ENCODE results near the gene AKAP17A.
"Not testable (repeated sequence)": the region's sequence is repeated elsewhere in the genome, so short reads cannot be mapped to it uniquely, and the experiment has no call there.

AKAP17A gene

GRCh38 chrX:1551959-1552546 lies 39.4 kb upstream of the AKAP17A start:
- TF ChIP-seq MYC (IDR thresholded peaks at IDR 0.05; ENCODE audit: low read depth, low read length) (no peak), POLR2A (IDR thresholded peaks at IDR 0.05; ENCODE audit: extremely low read depth, insufficient read length) (no peak), MAX (IDR thresholded peaks at IDR 0.05; ENCODE audit: low read depth, low read length) (no peak), CTCF (IDR thresholded peaks at IDR 0.05; ENCODE audit: low read depth, low read length) (no peak)
- no peak overlapping the region for H3K4me3 ChIP-seq (ENCODE audit: low read depth, low read length)
- no peak for DNase-seq (ENCODE audit: low read depth)

GRCh38 chrX:1554469-1555210 lies 36.8 kb upstream of the AKAP17A start:
- no peak overlapping the region for H3K4me3 ChIP-seq (ENCODE audit: low read depth, low read length)
- TF ChIP-seq MYC (IDR thresholded peaks at IDR 0.05; ENCODE audit: low read depth, low read length) (no peak), CTCF (IDR thresholded peaks at IDR 0.05; ENCODE audit: low read depth, low read length) (no peak), POLR2A (IDR thresholded peaks at IDR 0.05; ENCODE audit: extremely low read depth, insufficient read length) (no peak), MAX (IDR thresholded peaks at IDR 0.05; ENCODE audit: low read depth, low read length) (no peak)
- DNase-seq (ENCODE audit: low read depth) = peak; percentile 39

DNA sequence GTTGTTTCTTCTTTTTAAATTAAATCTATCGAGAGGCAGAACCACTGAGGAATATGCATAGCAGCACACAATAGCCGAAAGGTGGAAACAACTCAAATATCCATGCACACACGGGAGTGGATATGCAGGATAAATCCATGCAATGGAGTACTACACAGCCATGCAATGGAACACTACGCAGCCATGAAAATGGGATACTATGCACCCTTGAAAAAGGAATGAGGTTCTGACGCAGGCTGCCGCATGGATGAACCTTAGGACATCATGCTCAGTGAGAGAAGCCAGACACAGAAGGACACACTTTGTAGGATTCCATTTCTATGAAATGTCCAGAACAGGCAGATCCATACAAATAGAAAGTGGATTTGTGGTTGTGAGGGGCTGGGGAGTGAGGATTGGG lies 36.0 kb upstream of the AKAP17A start:
- TF ChIP-seq CTCF (IDR thresholded peaks at IDR 0.05; ENCODE audit: low read depth, low read length) (no peak), MYC (IDR thresholded peaks at IDR 0.05; ENCODE audit: low read depth, low read length) (no peak), POLR2A (IDR thresholded peaks at IDR 0.05; ENCODE audit: extremely low read depth, insufficient read length) (no peak), MAX (IDR thresholded peaks at IDR 0.05; ENCODE audit: low read depth, low read length) (no peak)
- H3K4me3 ChIP-seq (ENCODE audit: low read depth, low read length) = no peak overlapping the region
- no peak for DNase-seq (ENCODE audit: low read depth)

DNA sequence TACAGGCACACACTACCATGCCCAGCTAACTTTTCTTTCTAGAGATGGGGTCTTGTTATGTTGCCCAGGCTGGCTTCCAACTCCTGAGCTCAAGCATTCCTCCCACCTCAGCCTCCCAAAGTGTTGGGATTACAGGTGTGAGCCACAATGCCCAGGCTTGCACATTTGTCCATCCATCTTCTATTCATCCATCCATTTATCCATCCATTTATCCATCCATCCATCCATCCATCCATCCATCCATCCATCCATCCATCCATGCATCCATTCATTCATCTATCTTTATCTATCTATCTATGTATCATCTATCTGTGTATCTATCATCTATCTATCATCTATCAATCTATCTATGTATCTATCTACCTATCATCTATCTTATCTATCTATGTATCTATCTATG lies 34.0 kb upstream of the AKAP17A start:
- not testable (repeated sequence) for H3K4me3 ChIP-seq (ENCODE audit: low read depth, low read length); DNase-seq (ENCODE audit: low read depth)

DNA sequence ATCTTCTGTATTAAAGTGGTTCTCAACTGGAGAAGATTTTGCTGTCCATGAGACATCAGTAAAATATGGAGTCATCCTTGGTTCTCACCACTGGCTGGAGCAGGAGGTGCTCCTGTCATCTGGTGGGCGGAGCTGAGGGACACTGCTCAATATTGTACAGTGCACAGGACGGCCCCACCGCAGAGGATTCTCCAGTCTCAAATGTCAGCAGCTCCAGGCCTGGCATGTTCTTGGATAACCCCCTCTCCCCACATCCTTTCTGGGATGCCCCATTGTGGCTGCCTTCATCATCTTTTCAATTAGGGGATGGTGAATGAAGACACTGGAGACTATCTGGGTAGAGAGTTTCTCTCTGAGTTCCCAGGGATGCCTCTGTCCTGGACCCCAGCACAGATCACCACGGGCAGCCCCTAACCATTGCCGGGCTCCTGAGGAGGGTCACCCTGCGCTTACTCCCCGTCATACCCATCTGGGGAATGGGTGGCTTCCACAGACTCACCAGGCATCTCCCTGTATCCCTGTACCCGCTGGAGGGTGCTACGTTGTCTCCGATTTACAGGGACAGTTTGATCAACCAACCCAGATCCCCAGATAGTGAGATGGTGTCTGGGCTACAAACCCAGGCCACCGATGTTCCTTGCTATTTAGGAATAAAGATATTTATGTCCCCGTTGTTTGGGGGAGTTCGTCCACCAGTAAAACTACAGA lies 32.5 kb upstream of the AKAP17A start:
- H3K4me3 ChIP-seq (ENCODE audit: low read depth, low read length) = no peak overlapping the region
- no peak for DNase-seq (ENCODE audit: low read depth)
- no peak for TF ChIP-seq MAX (IDR thresholded peaks at IDR 0.05; ENCODE audit: low read depth, low read length)

GRCh38 chrX:1561164-1561563 lies 30.2 kb upstream of the AKAP17A start:
- TF ChIP-seq POLR2A (IDR thresholded peaks at IDR 0.05; ENCODE audit: extremely low read depth, insufficient read length) = no peak
- no peak for TF ChIP-seq CTCF (IDR thresholded peaks at IDR 0.05; ENCODE audit: low read depth, low read length)
- TF ChIP-seq MAX (IDR thresholded peaks at IDR 0.05; ENCODE audit: low read depth, low read length) = no peak
- TF ChIP-seq MYC (IDR thresholded peaks at IDR 0.05; ENCODE audit: low read depth, low read length) = no peak
- DNase-seq (ENCODE audit: low read depth) = no peak
- no peak overlapping the region for H3K4me3 ChIP-seq (ENCODE audit: low read depth, low read length)

DNA sequence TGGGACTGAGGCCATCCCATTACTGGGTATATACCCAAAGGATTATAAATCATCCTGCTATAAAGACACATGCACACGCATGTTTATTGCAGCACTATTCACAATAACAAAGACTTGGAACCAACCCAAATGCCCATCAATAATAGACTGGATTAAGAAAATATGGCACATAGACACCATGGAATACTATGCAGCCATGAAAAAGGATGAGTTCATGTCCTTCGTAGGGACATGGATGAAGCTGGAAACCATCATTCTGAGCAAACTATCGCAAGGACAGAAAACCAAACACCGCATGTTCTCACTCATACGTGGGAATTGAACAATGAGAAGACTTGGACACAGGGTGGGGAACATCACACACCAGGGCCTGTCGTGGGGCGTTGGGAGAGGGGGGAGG lies 27.3 kb upstream of the AKAP17A start:
- not testable (repeated sequence) for H3K4me3 ChIP-seq (ENCODE audit: low read depth, low read length); DNase-seq (ENCODE audit: low read depth)

Data from NB4 (cell line).